SKM-1 (cell line): ENCODE measurements around the gene ZC3H6.
"Not testable (repeated sequence)": the region's sequence is repeated elsewhere in the genome, so short reads cannot be mapped to it uniquely, and the experiment has no call there.

Source experiments
- DNase-seq: peaks from one replicate; lab custom pipeline; 2025; ENCODE audit not compliant: unreplicated experiment; lab: John Stamatoyannopoulos, UW

The ZC3H6 gene

DNA sequence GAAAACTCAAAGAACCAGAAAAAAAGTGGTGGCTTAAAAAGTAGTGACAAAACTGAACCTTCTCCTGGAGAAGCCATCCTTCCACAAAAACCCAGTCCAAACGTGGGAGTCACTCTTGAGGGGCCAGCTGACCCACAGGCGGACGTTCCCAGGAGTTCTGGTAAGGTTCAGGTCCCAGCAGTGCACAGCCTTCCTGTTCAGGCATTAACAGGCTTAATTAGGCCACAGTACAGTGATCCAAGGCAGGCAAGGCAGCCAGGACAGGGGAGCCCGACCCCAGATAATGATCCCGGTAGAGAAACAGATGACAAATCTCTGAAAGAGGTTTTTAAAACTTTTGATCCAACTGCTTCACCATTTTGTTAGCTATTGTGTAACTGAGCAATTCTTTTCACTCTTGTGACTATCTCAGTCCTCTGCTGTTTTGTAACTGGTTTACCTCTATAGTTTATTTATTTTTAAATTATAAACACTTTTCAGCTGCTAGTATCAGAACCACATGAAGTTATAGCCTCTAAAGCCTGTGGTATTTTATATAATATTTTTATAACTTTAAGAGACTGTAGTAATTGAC, 56.8 kb downstream of the ZC3H6 start:
- no peak for DNase-seq

DNA sequence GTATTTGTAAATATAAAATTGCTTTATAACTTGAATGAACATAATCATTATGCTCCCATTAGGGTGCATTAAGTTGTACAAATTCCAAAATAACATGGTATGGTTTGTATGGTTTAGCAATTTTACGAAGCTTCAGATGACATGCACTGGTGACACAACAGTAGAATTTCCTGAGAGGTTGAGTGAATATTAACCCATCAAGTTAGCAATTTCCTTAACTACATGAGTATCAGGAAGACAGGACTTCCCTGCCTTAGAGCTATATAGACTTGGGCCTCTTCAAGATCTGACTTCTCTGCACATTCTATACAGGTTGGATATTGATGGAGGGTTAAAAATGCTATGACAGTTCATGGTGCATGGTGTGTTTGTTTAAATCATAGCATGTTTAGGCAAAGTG, 60.2 kb downstream of the ZC3H6 start:
- no peak for DNase-seq

DNA sequence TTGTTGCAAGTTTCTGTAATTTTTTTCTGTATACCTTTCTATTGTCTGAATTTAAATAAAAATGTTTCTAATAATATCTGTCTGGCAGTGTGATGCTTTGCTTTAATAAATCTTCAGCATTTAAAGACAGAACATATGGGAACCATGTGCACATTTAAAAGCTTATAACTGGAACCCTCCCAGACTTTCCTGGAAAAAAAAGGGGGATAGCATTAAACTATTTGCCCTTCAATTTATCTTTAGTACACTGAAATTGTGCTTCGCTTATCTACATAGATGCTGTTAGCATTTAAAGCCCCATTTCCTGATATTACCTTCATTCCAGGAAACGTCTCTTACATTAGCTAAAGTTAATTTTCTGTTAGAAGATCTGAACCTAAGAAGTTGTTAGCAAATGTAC, 64.6 kb downstream of the ZC3H6 start:
- DNase-seq, result no peak

- no peak for DNase-seq
These were observed 65.3 kb downstream of the ZC3H6 start for GRCh38 chr2:112340475-112341267.

DNA sequence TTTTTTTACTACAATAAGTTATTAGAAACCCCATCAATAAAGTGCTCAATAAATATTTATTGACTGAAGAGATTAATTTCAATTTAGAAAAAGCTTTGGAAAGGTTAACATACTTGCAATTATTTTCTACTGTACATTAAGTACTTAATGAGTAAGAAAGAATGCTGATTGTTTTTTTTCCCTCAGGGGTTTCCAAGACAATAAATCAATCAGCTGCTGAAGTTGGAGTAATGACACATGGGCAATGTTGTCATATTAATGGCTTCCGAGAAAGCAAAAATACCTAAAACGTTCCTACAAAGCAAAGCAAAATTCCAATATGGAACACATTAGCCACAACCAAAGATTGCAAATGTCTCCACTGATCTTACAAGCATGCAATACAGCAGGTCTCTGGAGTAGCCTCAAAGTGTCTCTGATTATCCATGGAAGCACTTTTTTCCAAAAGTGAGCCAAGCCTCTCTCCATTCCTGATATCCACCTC, 66.7 kb downstream of the ZC3H6 start:
- DNase-seq, result no peak

GRCh38 chr2:112343827-112344585, 68.6 kb downstream of the ZC3H6 start:
- DNase-seq, result no peak

GRCh38 chr2:112345030-112346027, 69.9 kb downstream of the ZC3H6 start:
- DNase-seq, result no peak

GRCh38 chr2:112352292-112352691, 76.9 kb downstream of the ZC3H6 start:
- not testable (repeated sequence) for DNase-seq

DNA sequence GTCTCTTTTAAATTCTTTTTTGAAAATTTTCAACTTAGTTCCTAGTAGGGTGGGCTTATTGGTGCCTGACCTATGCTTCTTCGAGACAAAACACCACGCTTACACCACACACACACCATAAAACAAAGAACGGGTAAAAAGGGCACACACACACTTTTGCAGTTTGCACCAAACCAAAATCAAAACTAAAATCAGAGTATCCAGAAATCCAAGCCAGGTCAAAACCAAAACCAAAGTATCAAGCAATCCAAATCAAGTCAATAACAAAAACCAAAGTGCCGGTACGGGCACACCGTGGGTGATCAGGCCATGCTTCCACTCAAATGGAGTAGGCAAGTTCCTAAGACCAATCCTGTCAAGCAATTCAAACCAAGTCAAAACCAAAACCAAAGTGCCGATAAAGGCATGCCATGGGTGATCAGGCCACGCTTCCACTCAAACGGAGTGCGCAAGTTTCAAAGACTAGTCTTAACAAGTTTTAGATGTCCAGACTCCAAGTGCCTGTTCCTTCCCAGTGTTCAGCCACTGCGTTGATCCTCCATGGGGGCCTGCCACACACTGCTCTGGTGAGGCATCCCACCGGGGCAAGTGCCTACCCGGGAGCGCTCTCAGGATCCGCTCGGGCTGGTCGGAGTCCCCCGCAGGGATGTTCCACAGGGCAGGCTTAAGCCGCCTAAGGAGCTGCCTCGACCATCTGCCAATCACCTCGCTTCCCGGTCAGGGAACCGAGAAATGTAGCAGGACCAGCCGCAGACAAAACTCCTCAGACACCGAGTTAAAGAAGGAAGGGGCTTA, 77.6 kb downstream of the ZC3H6 start:
- DNase-seq, result not testable (repeated sequence)

- DNase-seq, result not testable (repeated sequence)
These were observed 78.9 kb downstream of the ZC3H6 start for GRCh38 chr2:112354335-112354734.

DNA sequence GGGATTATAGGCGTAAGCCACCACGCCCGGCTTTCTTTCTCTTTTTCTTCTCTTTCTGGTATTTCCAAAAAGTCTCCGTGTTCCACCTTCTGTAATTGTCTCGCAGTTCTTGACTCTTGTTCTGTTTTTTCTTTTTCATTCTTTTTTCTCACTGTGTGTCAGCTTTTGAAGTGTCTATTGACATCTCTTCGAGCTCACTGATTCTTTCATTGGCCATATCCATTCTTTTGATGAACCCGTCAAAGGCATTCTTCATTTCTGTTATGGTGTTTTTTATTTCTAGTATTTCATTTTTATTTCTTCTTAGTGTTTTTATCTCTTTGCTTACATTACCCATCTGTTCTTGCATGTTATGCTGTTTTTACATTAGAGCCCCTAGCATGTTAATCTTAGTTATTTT, 84.7 kb downstream of the ZC3H6 start:
- DNase-seq, result not testable (repeated sequence)
